T-helper 1 cell treated with Interleukin-12 subunit alpha and Interleukin-12 subunit beta and Interleukin-4 antibody, amounts not matched to agents 30 μg/mL and 1 μg/mL, for 36 hours (primary cell): ENCODE results near the gene HTT-AS.

Experiments
- H3K27ac Mint-ChIP-seq: one replicate; pipeline ENCODE4 v1.8.0; 2021; ENCODE audit warnings: mild to moderate bottlenecking, mixed read lengths
- H3K27me3 Mint-ChIP-seq: one replicate; pipeline ENCODE4 v1.8.0; 2021; ENCODE audit warnings: low read depth, mixed read lengths
- H3K36me3 Mint-ChIP-seq: one replicate; pipeline ENCODE4 v1.8.0; 2021; ENCODE audit warnings: low read depth, mixed read lengths
- H3K4me1 Mint-ChIP-seq: one replicate; pipeline ENCODE4 v1.8.0; 2021; ENCODE audit warnings: low read depth, mixed read lengths
- H3K4me3 Mint-ChIP-seq: one replicate; pipeline ENCODE4 v1.8.0; 2021; ENCODE audit warnings: mild to moderate bottlenecking, moderate library complexity, mixed read lengths
- H3K9me3 Mint-ChIP-seq: one replicate; pipeline ENCODE4 v1.8.0; 2021; ENCODE audit warnings: mixed read lengths

Gene HTT-AS

GRCh38 chr4:3013839-3014350 is 60.4 kb downstream of the HTT-AS start:
- Mint-ChIP-seq H3K27me3 (peaks cover under 1% of the 10 kb centered on the region), H3K27ac (no peak overlapping the region), H3K4me3 (no peak overlapping the region), H3K9me3 (no peaks in the 10 kb centered on the region), H3K36me3 (no peaks in the 10 kb centered on the region), H3K4me1 (peaks cover 7% of the 10 kb centered on the region)
